ENCODE results near the gene SPAG16. TPM values are rescaled to one million over a fixed set of nuclear protein-coding genes. Genes with fewer than 3 reads are reported as not detected.

SPAG16 gene
- total and polyA plus RNA-seq, 2 of the 13 experiments (the other 11 are each of a cell fraction or from before 2014, with no cell fraction given) = 9.6 to 26.5 TPM

GRCh38 chr2:213261715-213262114, 22.5 kb upstream of the SPAG16 start:
- ATAC-seq = no peak
- WGBS (ENCODE audit: low lambda C conversion rate) = 18% methylated on average over 6 of the region's 6 CpGs
- CTCF ChIA-PET (ENCODE audit: low intra/inter-chr PET ratio, low total read pairs) = no interaction called here

More at GRCh38 chr2:213261715-213262114, 22.5 kb upstream of the SPAG16 start:
- no TSS peak for BruUV-seq (replicated peaks)
- H3K9ac ChIP-seq (ENCODE audit: insufficient read depth, low read depth, low read length) = no peak overlapping the region
- no peak overlapping the region for H3K4me2 ChIP-seq (ENCODE audit: low read depth, low read length)
- in situ Hi-C loops (cut with HindIII; ENCODE audit: extremely low pct_ligation_motif_present, low pct_unique_long_range_greater_than_20kb) (loop anchor here (25.0 kb wide), 1 partner anchor 1751 kb away; no protein-coding TSS in a partner anchor), intact Hi-C loops (cut with micrococcal nuclease; ENCODE audit: unreplicated experiment) (no loop called here)
- no peak overlapping the region for H3K27ac ChIP-seq (ENCODE audit: extremely low read length, insufficient read depth, low read length)
- no peaks in the 10 kb centered on the region; a peak in 1 of 5 replicates for H3K36me3 ChIP-seq (replicated peaks in 1 of 2; ENCODE audit: control insufficient read depth in 1 of 2, insufficient read depth in 2 of 2, low read length in 2 of 2)
- H3K4me3 ChIP-seq (replicated peaks in 1 of 3; ENCODE audit: insufficient read depth in 1 of 3, low read depth in 2 of 3, low read length in 3 of 3) = no peak overlapping the region
- no peak for TF ChIP-seq THAP11 (CRISPR knock-in tag; IDR thresholded peaks at IDR 0.05)
- TF ChIP-seq ZNF230 (CRISPR knock-in tag; IDR thresholded peaks at IDR 0.05) = no peak
- no peak for TF ChIP-seq ZNF784 (CRISPR knock-in tag; IDR thresholded peaks at IDR 0.05; ENCODE audit: borderline replicate concordance)
- no peak for TF ChIP-seq RARG (CRISPR knock-in tag; IDR thresholded peaks at IDR 0.05; ENCODE audit: low read depth)
- no peak for TF ChIP-seq IRF9 (CRISPR knock-in tag; IDR thresholded peaks at IDR 0.05; ENCODE audit: borderline replicate concordance)
- TF ChIP-seq MBNL3 (CRISPR knock-in tag; conservative IDR thresholded peaks at IDR 0.05) = no peak
- H3K4me1 ChIP-seq (ENCODE audit: insufficient read depth, low read length) = peaks cover 14% of the 10 kb centered on the region; the same call in 1 of the 2 replicates
- DNase-seq (ENCODE audit: low spot score) (no peak), FAIRE-seq (no peak)
- no peaks in the 10 kb centered on the region for H3K9me3 ChIP-seq (ENCODE audit: low read length)
- H3K79me2 ChIP-seq (ENCODE audit: insufficient read depth, low read length) = no peaks in the 10 kb centered on the region
- H2AFZ ChIP-seq (ENCODE audit: low read length) = no peak overlapping the region
- POLR2A ChIA-PET = no interaction called here
- H3K27me3 ChIP-seq (ENCODE audit: control insufficient read depth in 1 of 2, insufficient read depth in 2 of 2, low read length in 2 of 2) = peaks cover 0 to 9% of the 10 kb centered on the region in 2 experiments; a peak in 2 of 5 replicates
- no peaks in the 10 kb centered on the region for H4K20me1 ChIP-seq (ENCODE audit: insufficient read depth, low read length)
